GM19193 (cell line): Measurements from ENCODE around the gene C1QTNF1.

Experiments used
- POLR2A ChIP-seq: IDR thresholded peaks from 4 replicates; pipeline ENCODE4 v1.6.1; 2011; ENCODE audit not compliant: insufficient read depth, insufficient read length; ENCODE audit errors: extremely low read depth

The C1QTNF1 gene

GRCh38 chr17:79088247-79088996 lies 64.5 kb downstream of the C1QTNF1 start:
- TF ChIP-seq POLR2A, result no peak

- TF ChIP-seq POLR2A, result no peak
These were observed 65.0 kb downstream of the C1QTNF1 start for GRCh38 chr17:79088997-79089328.

- TF ChIP-seq POLR2A, result no peak
These were observed 65.9 kb downstream of the C1QTNF1 start for GRCh38 chr17:79089720-79090442.

- no peak for TF ChIP-seq POLR2A
These were observed 66.7 kb downstream of the C1QTNF1 start for GRCh38 chr17:79090443-79091225.

GRCh38 chr17:79091226-79091670 lies 67.3 kb downstream of the C1QTNF1 start:
- TF ChIP-seq POLR2A, result no peak

- no peak for TF ChIP-seq POLR2A
These were observed 68.6 kb downstream of the C1QTNF1 start for GRCh38 chr17:79092567-79092966.

- TF ChIP-seq POLR2A, result no peak
These were observed 69.3 kb downstream of the C1QTNF1 start for GRCh38 chr17:79093270-79093669.

GRCh38 chr17:79094261-79094660 lies 70.3 kb downstream of the C1QTNF1 start:
- no peak for TF ChIP-seq POLR2A

- no peak for TF ChIP-seq POLR2A
These were observed 71.5 kb downstream of the C1QTNF1 start for GRCh38 chr17:79095345-79096055.

- TF ChIP-seq POLR2A, result no peak
These were observed 72.5 kb downstream of the C1QTNF1 start for GRCh38 chr17:79096477-79096876.

- no peak for TF ChIP-seq POLR2A
These were observed 73.5 kb downstream of the C1QTNF1 start for GRCh38 chr17:79097226-79098055.

- TF ChIP-seq POLR2A, result no peak
These were observed 74.4 kb downstream of the C1QTNF1 start for GRCh38 chr17:79098282-79098867.
